ENCODE data around the gene UQCC3. TPM values are rescaled to one million over a fixed set of nuclear protein-coding genes. Genes with fewer than 3 reads are reported as not detected.
"Not testable (repeated sequence)": the region's sequence is repeated elsewhere in the genome, so short reads cannot be mapped to it uniquely, and the experiment has no call there.

Gene UQCC3
- total RNA-seq, 1 donor from 2014 or later, result 11.7 TPM

GRCh38 chr11:62648967-62649364 is 22.5 kb upstream of the UQCC3 start:
- Mint-ChIP-seq H3K4me3 (no peak overlapping the region), H3K36me3 (no peaks in the 10 kb centered on the region), H3K4me1 (ENCODE audit: unreplicated experiment) (peaks cover 17% of the 10 kb centered on the region), H3K9me3 (no peaks in the 10 kb centered on the region), H3K27ac (no peak overlapping the region), H3K27me3 (no peaks in the 10 kb centered on the region)
- DNase-seq (ENCODE audit: extremely low spot score, unreplicated experiment), result no peak
- TF ChIP-seq CTCF (conservative IDR thresholded peaks at IDR 0.05), result no peak

- Mint-ChIP-seq H3K36me3 (no peaks in the 10 kb centered on the region), H3K9me3 (no peaks in the 10 kb centered on the region), H3K27ac (no peak overlapping the region), H3K27me3 (no peaks in the 10 kb centered on the region), H3K4me1 (ENCODE audit: unreplicated experiment) (peaks cover 17% of the 10 kb centered on the region), H3K4me3 (peak overlapping the region; percentile 11)
- TF ChIP-seq CTCF (conservative IDR thresholded peaks at IDR 0.05), result no peak
- no peak for DNase-seq (ENCODE audit: extremely low spot score, unreplicated experiment)
Measured at GRCh38 chr11:62649486-62649885, 22.0 kb upstream of the UQCC3 start.

- H3K4me1 Mint-ChIP-seq (ENCODE audit: unreplicated experiment), result peaks cover 17% of the 10 kb centered on the region
- not testable (repeated sequence) for H3K4me3 Mint-ChIP-seq; H3K27me3 Mint-ChIP-seq; H3K27ac Mint-ChIP-seq; DNase-seq (ENCODE audit: extremely low spot score, unreplicated experiment); H3K9me3 Mint-ChIP-seq; H3K36me3 Mint-ChIP-seq
Measured at GRCh38 chr11:62650283-62650682, 21.2 kb upstream of the UQCC3 start.

- Mint-ChIP-seq H3K36me3 (no peaks in the 10 kb centered on the region), H3K4me1 (ENCODE audit: unreplicated experiment) (peaks cover 15% of the 10 kb centered on the region), H3K9me3 (no peaks in the 10 kb centered on the region), H3K27ac (peak overlapping the region; percentile 97), H3K4me3 (peak overlapping the region; percentile 93), H3K27me3 (no peaks in the 10 kb centered on the region)
- DNase-seq (ENCODE audit: extremely low spot score, unreplicated experiment), result no peak
- TF ChIP-seq CTCF (conservative IDR thresholded peaks at IDR 0.05), result no peak
Measured at GRCh38 chr11:62652161-62653006, 19.1 kb upstream of the UQCC3 start.

GRCh38 chr11:62654297-62654696 is 17.2 kb upstream of the UQCC3 start:
- Mint-ChIP-seq H3K4me3 (peak overlapping the region; percentile 22), H3K36me3 (no peaks in the 10 kb centered on the region), H3K9me3 (no peaks in the 10 kb centered on the region), H3K4me1 (ENCODE audit: unreplicated experiment) (peaks cover 15% of the 10 kb centered on the region), H3K27me3 (no peaks in the 10 kb centered on the region), H3K27ac (peak overlapping the region; percentile 23)
- DNase-seq (ENCODE audit: extremely low spot score, unreplicated experiment), result no peak
- no peak for TF ChIP-seq CTCF (conservative IDR thresholded peaks at IDR 0.05)

- DNase-seq (ENCODE audit: extremely low spot score, unreplicated experiment), result no peak
- H3K36me3 Mint-ChIP-seq, result no peaks in the 10 kb centered on the region
- H3K27me3 Mint-ChIP-seq, result no peaks in the 10 kb centered on the region
- H3K9me3 Mint-ChIP-seq, result no peaks in the 10 kb centered on the region
- peak overlapping the region; percentile 30 for H3K27ac Mint-ChIP-seq
- H3K4me1 Mint-ChIP-seq (ENCODE audit: unreplicated experiment), result peaks cover 15% of the 10 kb centered on the region
- no peak for TF ChIP-seq CTCF (conservative IDR thresholded peaks at IDR 0.05)
- peak overlapping the region; percentile 13 for H3K4me3 Mint-ChIP-seq
Measured at GRCh38 chr11:62656796-62657429, 14.6 kb upstream of the UQCC3 start.
